Measurements from ENCODE around the gene WDFY3.
"Not testable (repeated sequence)": the region's sequence is repeated elsewhere in the genome, so short reads cannot be mapped to it uniquely, and the experiment has no call there.

The WDFY3 gene

GRCh38 chr4:84677093-84677492 lies 289.4 kb downstream of the WDFY3 start:
- DNase-seq (ENCODE audit: low read depth), result no peak

GRCh38 chr4:84673475-84674240 lies 292.8 kb downstream of the WDFY3 start:
- no peak for DNase-seq (ENCODE audit: low read depth)

- no peak for DNase-seq (ENCODE audit: low read depth)
These were observed 294.3 kb downstream of the WDFY3 start for GRCh38 chr4:84672177-84672576.

- no peak for DNase-seq (ENCODE audit: low read depth)
These were observed 297.3 kb downstream of the WDFY3 start for GRCh38 chr4:84669201-84669600.

GRCh38 chr4:84666439-84666838 lies 300.1 kb downstream of the WDFY3 start:
- DNase-seq (ENCODE audit: low read depth), result no peak

GRCh38 chr4:84664767-84665166 lies 301.7 kb downstream of the WDFY3 start:
- not testable (repeated sequence) for DNase-seq (ENCODE audit: low read depth)

- DNase-seq (ENCODE audit: low read depth), result no peak
These were observed 305.1 kb downstream of the WDFY3 start for GRCh38 chr4:84661191-84661939.

GRCh38 chr4:84660606-84661005 lies 305.9 kb downstream of the WDFY3 start:
- no peak for DNase-seq (ENCODE audit: low read depth)

- no peak for DNase-seq (ENCODE audit: low read depth)
These were observed 314.0 kb downstream of the WDFY3 start for GRCh38 chr4:84652478-84652877.

GRCh38 chr4:84651499-84651898 lies 315.0 kb downstream of the WDFY3 start:
- no peak for DNase-seq (ENCODE audit: low read depth)

- no peak for DNase-seq (ENCODE audit: low read depth)
These were observed 317.4 kb downstream of the WDFY3 start for GRCh38 chr4:84648863-84649647.

GRCh38 chr4:84648178-84648577 lies 318.3 kb downstream of the WDFY3 start:
- DNase-seq (ENCODE audit: low read depth), result no peak

- no peak for DNase-seq (ENCODE audit: low read depth)
These were observed 319.1 kb downstream of the WDFY3 start for GRCh38 chr4:84647312-84647884.

GRCh38 chr4:84644087-84644486 lies 322.4 kb downstream of the WDFY3 start:
- DNase-seq (ENCODE audit: low read depth), result no peak

GRCh38 chr4:84639145-84639544 lies 327.3 kb downstream of the WDFY3 start:
- DNase-seq (ENCODE audit: low read depth), result no peak

- no peak for DNase-seq (ENCODE audit: low read depth)
These were observed 328.4 kb downstream of the WDFY3 start for GRCh38 chr4:84638092-84638491.

GRCh38 chr4:84634961-84635360 lies 331.5 kb downstream of the WDFY3 start:
- no peak for DNase-seq (ENCODE audit: low read depth)

GRCh38 chr4:84632092-84632491 lies 334.4 kb downstream of the WDFY3 start:
- DNase-seq (ENCODE audit: low read depth), result no peak

GRCh38 chr4:84631573-84631972 lies 334.9 kb downstream of the WDFY3 start:
- no peak for DNase-seq (ENCODE audit: low read depth)

- no peak for DNase-seq (ENCODE audit: low read depth)
These were observed 339.8 kb downstream of the WDFY3 start for GRCh38 chr4:84626673-84627072.

- DNase-seq (ENCODE audit: low read depth), result no peak
These were observed 342.8 kb downstream of the WDFY3 start for GRCh38 chr4:84623661-84624060.

GRCh38 chr4:84622959-84623358 lies 343.5 kb downstream of the WDFY3 start:
- no peak for DNase-seq (ENCODE audit: low read depth)
